Naive thymus-derived CD8-positive, alpha-beta T cell (primary cell): ENCODE results near the gene RUNX2. TPM values are rescaled to one million over a fixed set of nuclear protein-coding genes. Genes with fewer than 3 reads are reported as not detected.

Experiments used
- ATAC-seq, 2 donors: fragments of 150-1000 bp; cut with Tn5 transposase in 1 of 2; sonication (Bioruptor Pico), chemical (Tn5 transposase) in 1 of 2; 1 replicate in 1 of 2; 2 replicates in 1 of 2; pipeline ENCODE4 v1.10.0; 2021; ENCODE audit warnings: mild to moderate bottlenecking in 2 of 2, moderate library complexity in 2 of 2
- POLR2A ChIA-PET: fragments of 350-600 bp; sonication (Branson Sonifier 250); formaldehyde crosslinking; loops from one replicate; lab custom pipeline; 2021; ENCODE audit warnings: antibody characterized with exemption; lab: Charles Lee
- DNase-seq, 10 donors: peaks; one replicate each; pipeline versions ENCODE4 v3.0.0 to v3.0.0-alpha.2; 2020 to 2022
- H3K27ac Mint-ChIP-seq, 10 donors: one replicate each; pipeline ENCODE4 v1.8.0; 2020 to 2022; ENCODE audit warnings: mild to moderate bottlenecking in 10 of 10, mixed read lengths in 10 of 10, moderate library complexity in 4 of 10, inconsistent platforms in 1 of 10
- H3K27me3 Mint-ChIP-seq, 5 donors: one replicate each; pipeline ENCODE4 v1.8.0; 2021 to 2022; ENCODE audit warnings: mixed read lengths in 5 of 5
- H3K36me3 Mint-ChIP-seq, 3 donors: one replicate each; pipeline ENCODE4 v1.8.0; 2020 to 2022; ENCODE audit warnings: mixed read lengths in 3 of 3, mild to moderate bottlenecking in 2 of 3, inconsistent platforms in 1 of 3
- H3K4me1 Mint-ChIP-seq, 4 donors: one replicate each; pipeline ENCODE4 v1.8.0; 2021 to 2022; ENCODE audit warnings: mixed read lengths in 4 of 4
- H3K4me3 Mint-ChIP-seq, 10 donors: one replicate each; pipeline ENCODE4 v1.8.0; 2020 to 2022; ENCODE audit warnings: mild to moderate bottlenecking in 10 of 10, mixed read lengths in 10 of 10, moderate library complexity in 6 of 10, inconsistent platforms in 1 of 10
- H3K9me3 Mint-ChIP-seq, 9 donors: one replicate each; pipeline ENCODE4 v1.8.0; 2020 to 2022; ENCODE audit warnings: mixed read lengths in 9 of 9, mild to moderate bottlenecking in 3 of 9, inconsistent platforms in 1 of 9, moderate library complexity in 1 of 9
- polyA plus RNA-seq, 3 donors: library from polyadenylated mRNA; unstranded; fragments of 300-500 nt; fragmentation: Illumina TruSeq; gene quantifications; one replicate each; pipeline ENCODE4 v1.2.3, GENCODE V29; 2021
- total RNA-seq, 8 experiments: library from RNA in 2 of 8; stranded (reverse) in 2 of 8; gene quantifications; one replicate each; pipeline ENCODE4 v1.2.3 and lab custom pipeline; 2021 to 2026

The RUNX2 gene
- total and polyA plus RNA-seq, 5 experiments from 2014 or later: 31.3 to 44.3 (median 36.7) TPM

DNA sequence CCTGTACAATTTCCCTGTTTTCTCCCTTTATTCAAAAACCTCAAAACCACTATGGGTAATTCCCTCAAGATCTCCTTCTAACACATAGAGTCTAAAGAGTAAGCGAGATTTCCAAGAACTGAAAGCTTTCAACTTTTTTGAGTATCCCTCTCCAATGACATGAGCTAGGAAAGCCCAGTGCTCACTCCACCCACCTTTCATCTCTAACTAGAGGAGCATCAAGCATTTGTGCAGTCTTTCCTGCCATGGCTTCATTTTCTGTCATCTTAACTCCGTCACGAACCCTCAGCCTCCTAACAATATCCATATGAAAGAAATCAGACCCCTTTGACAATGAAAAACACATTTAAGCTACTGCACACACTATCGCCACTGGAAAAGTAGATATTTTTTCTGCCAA lies 141.5 kb downstream of the RUNX2 start:
- DNase-seq (no peak), ATAC-seq (no peak)
- Mint-ChIP-seq H3K36me3 (peaks cover 5 to 53% (median 22%) of the 10 kb centered on the region in 3 donors), H3K4me3 (no peak overlapping the region), H3K27ac (no peak overlapping the region), H3K9me3 (no peaks in the 10 kb centered on the region), H3K4me1 (peaks cover 3 to 20% (median 17%) of the 10 kb centered on the region in 4 donors), H3K27me3 (no peaks in the 10 kb centered on the region)
- POLR2A ChIA-PET: no interaction called here

- no peaks in the 10 kb centered on the region for H3K9me3 Mint-ChIP-seq
- DNase-seq: no peak
- POLR2A ChIA-PET: no interaction called here
- H3K36me3 Mint-ChIP-seq: peaks cover 5 to 53% (median 22%) of the 10 kb centered on the region in 3 donors
- ATAC-seq: no peak
- H3K27me3 Mint-ChIP-seq: no peaks in the 10 kb centered on the region
- peaks cover 3 to 20% (median 17%) of the 10 kb centered on the region in 4 donors for H3K4me1 Mint-ChIP-seq
- H3K4me3 Mint-ChIP-seq: no peak overlapping the region
- peak overlapping the region in 1 of 10 donors; percentile 9 for H3K27ac Mint-ChIP-seq
These were observed 142.1 kb downstream of the RUNX2 start for GRCh38 chr6:45470131-45470738.

DNA sequence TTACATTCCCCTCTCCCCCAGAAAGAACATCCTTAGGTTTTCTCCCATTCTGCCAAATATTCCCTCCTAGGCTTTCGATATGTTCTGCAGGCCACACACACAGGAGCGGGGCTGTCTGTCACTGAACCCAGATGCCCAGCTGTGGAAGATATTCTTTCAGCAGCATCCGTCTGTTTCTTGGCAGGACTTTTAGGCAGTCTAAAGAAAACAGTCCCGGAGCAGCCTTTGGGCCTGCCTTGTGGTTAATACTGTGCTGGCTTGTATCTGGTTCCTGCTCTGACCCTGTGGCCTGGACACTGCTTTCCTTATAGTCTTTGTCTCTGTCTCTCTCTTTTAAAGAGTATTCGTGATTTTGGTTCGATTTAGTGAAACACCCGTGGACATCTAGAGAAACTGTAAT lies 144.3 kb downstream of the RUNX2 start:
- no peaks in the 10 kb centered on the region for H3K9me3 Mint-ChIP-seq
- H3K4me3 Mint-ChIP-seq: no peak overlapping the region
- POLR2A ChIA-PET: no interaction called here
- ATAC-seq (no peak), DNase-seq (no peak)
- H3K27me3 Mint-ChIP-seq: no peaks in the 10 kb centered on the region
- no peak overlapping the region for H3K27ac Mint-ChIP-seq
- H3K4me1 Mint-ChIP-seq: peaks cover 5 to 19% (median 14%) of the 10 kb centered on the region in 4 donors
- H3K36me3 Mint-ChIP-seq: peaks cover 5 to 44% (median 22%) of the 10 kb centered on the region in 3 donors

- H3K27ac Mint-ChIP-seq: peak overlapping the region in 2 of 10 donors; percentile 31 to 57
- ATAC-seq (no peak), DNase-seq (no peak)
- no peaks in the 10 kb centered on the region for H3K9me3 Mint-ChIP-seq
- POLR2A ChIA-PET: no interaction called here
- peaks cover 5 to 37% (median 17%) of the 10 kb centered on the region in 3 donors for H3K36me3 Mint-ChIP-seq
- peaks cover 3 to 12% (median 10%) of the 10 kb centered on the region in 4 donors for H3K4me1 Mint-ChIP-seq
- no peaks in the 10 kb centered on the region for H3K27me3 Mint-ChIP-seq
- no peak overlapping the region for H3K4me3 Mint-ChIP-seq
These were observed 145.2 kb downstream of the RUNX2 start for GRCh38 chr6:45473121-45473993.

GRCh38 chr6:45474376-45474775 lies 146.2 kb downstream of the RUNX2 start:
- POLR2A ChIA-PET: no interaction called here
- Mint-ChIP-seq H3K36me3 (peaks cover 5 to 37% (median 17%) of the 10 kb centered on the region in 3 donors), H3K4me1 (peaks cover 3 to 12% (median 6%) of the 10 kb centered on the region in 4 donors), H3K4me3 (no peak overlapping the region), H3K27ac (peak overlapping the region in 1 of 10 donors; percentile 57), H3K9me3 (no peaks in the 10 kb centered on the region), H3K27me3 (no peaks in the 10 kb centered on the region)
- ATAC-seq: no peak
- no peak for DNase-seq

GRCh38 chr6:45476341-45476740 lies 148.2 kb downstream of the RUNX2 start:
- POLR2A ChIA-PET: no interaction called here
- Mint-ChIP-seq H3K36me3 (peaks cover 5 to 27% (median 6%) of the 10 kb centered on the region in 3 donors), H3K9me3 (no peaks in the 10 kb centered on the region), H3K27ac (peak overlapping the region in 2 of 10 donors; percentile 20 to 26), H3K27me3 (no peaks in the 10 kb centered on the region), H3K4me1 (peaks cover 8 to 20% (median 12%) of the 10 kb centered on the region in 4 donors), H3K4me3 (no peak overlapping the region)
- DNase-seq: no peak
- ATAC-seq: no peak

GRCh38 chr6:45477278-45477677 lies 149.1 kb downstream of the RUNX2 start:
- Mint-ChIP-seq H3K36me3 (peaks cover 2 to 25% (median 6%) of the 10 kb centered on the region in 3 donors), H3K4me3 (no peak overlapping the region), H3K27me3 (no peaks in the 10 kb centered on the region), H3K4me1 (peaks cover 8 to 20% (median 12%) of the 10 kb centered on the region in 4 donors), H3K27ac (no peak overlapping the region), H3K9me3 (no peaks in the 10 kb centered on the region)
- POLR2A ChIA-PET: no interaction called here
- DNase-seq (no peak), ATAC-seq (no peak)

- Mint-ChIP-seq H3K36me3 (peaks cover 0 to 22% (median 6%) of the 10 kb centered on the region in 3 donors), H3K27me3 (no peaks in the 10 kb centered on the region), H3K27ac (no peak overlapping the region), H3K4me1 (peaks cover 5 to 20% (median 12%) of the 10 kb centered on the region in 4 donors), H3K4me3 (no peak overlapping the region), H3K9me3 (no peaks in the 10 kb centered on the region)
- POLR2A ChIA-PET: no interaction called here
- ATAC-seq (no peak), DNase-seq (no peak)
These were observed 149.7 kb downstream of the RUNX2 start for GRCh38 chr6:45477790-45478189.

- Mint-ChIP-seq H3K4me3 (no peak overlapping the region), H3K4me1 (peaks cover 5 to 18% (median 12%) of the 10 kb centered on the region in 4 donors), H3K27ac (no peak overlapping the region), H3K9me3 (no peaks in the 10 kb centered on the region), H3K27me3 (no peaks in the 10 kb centered on the region), H3K36me3 (peaks cover 0 to 23% (median 7%) of the 10 kb centered on the region in 3 donors)
- POLR2A ChIA-PET: no interaction called here
- ATAC-seq (no peak), DNase-seq (no peak)
These were observed 150.1 kb downstream of the RUNX2 start for GRCh38 chr6:45478240-45478639.

DNA sequence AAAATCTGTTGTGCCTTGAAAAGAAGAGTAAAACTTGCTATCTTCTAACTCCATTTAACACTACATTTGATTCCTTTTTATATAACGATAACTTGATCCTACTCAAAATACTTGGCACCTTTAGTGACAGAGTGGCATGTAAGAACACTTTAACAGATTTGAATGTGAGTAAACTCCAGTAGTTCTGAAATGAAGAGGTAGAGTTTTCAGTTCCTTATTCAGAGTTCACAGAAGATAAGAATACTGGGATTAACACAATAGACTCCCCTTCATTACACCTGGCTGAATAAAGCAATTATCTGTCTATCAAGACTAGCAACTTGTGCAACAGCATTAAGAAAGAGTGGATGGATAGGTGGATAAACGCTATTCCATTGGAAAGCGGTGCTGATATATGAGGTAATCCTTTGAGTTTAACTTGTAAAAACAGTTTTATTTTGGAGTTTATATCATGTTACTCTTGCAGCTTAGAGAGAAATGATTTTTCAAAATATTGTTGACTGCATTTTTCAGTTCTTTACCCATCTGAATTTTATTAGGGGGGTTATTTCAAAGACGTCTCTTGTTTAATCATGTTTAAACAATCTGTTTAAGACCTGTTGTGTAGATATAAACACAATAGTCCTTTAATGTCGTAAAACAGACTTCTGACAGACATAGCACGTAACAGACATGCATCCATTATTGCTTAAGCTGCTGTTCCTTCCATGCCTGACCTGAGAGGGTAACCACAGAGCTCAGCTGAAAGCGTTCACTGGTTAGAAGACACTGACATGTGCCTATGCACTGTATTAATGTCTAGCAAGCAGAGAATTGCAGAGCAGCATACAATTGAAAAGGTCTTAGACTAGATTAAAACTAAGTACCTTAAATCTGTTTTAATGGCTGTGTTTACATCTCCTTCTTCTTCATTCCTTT lies 152.0 kb downstream of the RUNX2 start:
- POLR2A ChIA-PET: no interaction called here
- Mint-ChIP-seq H3K4me1 (peaks cover 10 to 22% (median 18%) of the 10 kb centered on the region in 4 donors), H3K9me3 (no peaks in the 10 kb centered on the region), H3K36me3 (peaks cover 5 to 24% (median 7%) of the 10 kb centered on the region in 3 donors), H3K27ac (peak overlapping the region in 3 of 10 donors; percentile 17 to 77 (median 61)), H3K4me3 (no peak overlapping the region), H3K27me3 (no peaks in the 10 kb centered on the region)
- peak in 1 of 2 donors; percentile 61 for ATAC-seq
- peak in 1 of 10 donors; percentile 8 for DNase-seq

GRCh38 chr6:45480752-45481415 lies 152.8 kb downstream of the RUNX2 start:
- H3K27ac Mint-ChIP-seq: peak overlapping the region in 4 of 10 donors; percentile 14 to 77 (median 39)
- POLR2A ChIA-PET: no interaction called here
- ATAC-seq (no peak), DNase-seq (no peak)
- no peaks in the 10 kb centered on the region for H3K9me3 Mint-ChIP-seq
- peak overlapping the region in 1 of 10 donors; percentile 46 for H3K4me3 Mint-ChIP-seq
- peaks cover 10 to 23% (median 18%) of the 10 kb centered on the region in 4 donors for H3K4me1 Mint-ChIP-seq
- no peaks in the 10 kb centered on the region for H3K27me3 Mint-ChIP-seq
- peaks cover 5 to 24% (median 9%) of the 10 kb centered on the region in 3 donors for H3K36me3 Mint-ChIP-seq

DNA sequence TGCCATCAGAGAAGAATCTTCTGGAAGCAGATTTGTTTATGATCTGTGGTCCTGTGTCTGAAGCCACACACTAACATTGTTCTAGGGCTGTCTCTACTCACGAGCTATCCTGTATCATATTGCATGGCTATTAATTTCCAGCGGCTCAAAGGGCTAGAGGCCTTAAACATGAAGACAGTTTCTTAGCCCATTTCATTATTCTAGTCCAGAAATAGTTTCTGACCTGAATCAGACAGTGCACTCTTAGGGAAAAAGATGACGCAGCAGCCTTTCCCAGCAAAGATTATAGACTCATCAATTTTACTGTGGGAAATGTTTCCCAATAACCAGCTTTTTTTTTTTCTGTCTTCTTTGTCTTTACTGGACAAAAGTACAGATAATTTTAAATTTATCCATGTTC lies 154.9 kb downstream of the RUNX2 start:
- no peak for ATAC-seq
- POLR2A ChIA-PET: interaction anchor here (0.6 kb wide), 1 partner anchor 25 kb away, joined by 3 read pairs; no protein-coding TSS in a partner anchor
- Mint-ChIP-seq H3K36me3 (peaks cover 5 to 24% (median 9%) of the 10 kb centered on the region in 3 donors), H3K4me3 (no peak overlapping the region), H3K27ac (no peak overlapping the region), H3K27me3 (no peaks in the 10 kb centered on the region), H3K4me1 (peaks cover 14 to 44% (median 31%) of the 10 kb centered on the region in 4 donors), H3K9me3 (no peaks in the 10 kb centered on the region)
- DNase-seq: no peak
